ENCODE results near the gene PID1. TPM values are rescaled to one million over a fixed set of nuclear protein-coding genes. Genes with fewer than 3 reads are reported as not detected.

The PID1 gene
- total and polyA plus RNA-seq, 2 donors (not counting 1 experiment from before 2014, with no cell fraction given) = 0.10 TPM; not detected in 1

- Histone ChIP-seq H3K4me3 (ENCODE audit: control extremely low read depth in 1 of 5, extremely low read depth in 1 of 5, insufficient read depth in 1 of 5, low read depth in 2 of 5, low read length in 4 of 5) (no peak overlapping the region), H3K4me1 (ENCODE audit: control insufficient read depth in 2 of 2, insufficient read depth in 2 of 2, low read length in 2 of 2) (no peaks in the 10 kb centered on the region), H3K36me3 (replicated peaks in 1 of 2; ENCODE audit: control extremely low read depth in 1 of 2, control insufficient read depth in 1 of 2, extremely low read depth in 1 of 2, insufficient read depth in 2 of 2, low read length in 1 of 2) (no peaks in the 10 kb centered on the region), H3K9me3 (ENCODE audit: control extremely low read depth in 1 of 3, control insufficient read depth in 2 of 3, insufficient read depth in 1 of 3, low read length in 2 of 3) (peaks cover 0 to 3% (median 0%) of the 10 kb centered on the region in 3 donors), H3K27ac (ENCODE audit: low read length in 2 of 2) (no peak overlapping the region), H3K27me3 (replicated peaks in 1 of 4; ENCODE audit: control extremely low read depth in 1 of 4, control insufficient read depth in 3 of 4, insufficient read depth in 4 of 4, low read length in 3 of 4) (no peaks in the 10 kb centered on the region), H2AFZ (ENCODE audit: insufficient read depth, low read depth, low read length, poor library complexity, severe bottlenecking) (no peak overlapping the region), H3K79me2 (ENCODE audit: control insufficient read depth, insufficient read depth, low read length) (no peaks in the 10 kb centered on the region), H3K9ac (ENCODE audit: low read length) (no peak overlapping the region), H3K4me2 (replicated peaks; ENCODE audit: low read depth, low read length, poor library complexity, severe bottlenecking) (no peak overlapping the region), H4K20me1 (ENCODE audit: control insufficient read depth, insufficient read depth, low read length, poor library complexity, severe bottlenecking) (no peaks in the 10 kb centered on the region)
- no peaks in the 10 kb centered on the region for H3K4me1 Mint-ChIP-seq
- no CpG with 5 or more reads among the region's 2 CpGs for WGBS (ENCODE audit: insufficient coverage)
- TF ChIP-seq EZH2 (IDR thresholded peaks at IDR 0.05; ENCODE audit: borderline replicate concordance, insufficient read depth, low read depth, low read length, poor library complexity, severe bottlenecking) (no peak), CTCF (IDR thresholded peaks at IDR 0.05) (no peak)
- H3K27me3 Mint-ChIP-seq = no peaks in the 10 kb centered on the region
- H3K4me3 Mint-ChIP-seq = no peak overlapping the region
- POLR2A ChIA-PET = no interaction called here
- CTCF ChIA-PET = no interaction called here
- H3K9me3 Mint-ChIP-seq (ENCODE audit: insufficient read depth) = no peaks in the 10 kb centered on the region
- H3K27ac Mint-ChIP-seq = no peak overlapping the region
- intact Hi-C loops (cut with micrococcal nuclease) = no loop called here
- ATAC-seq (ENCODE audit: low read depth) (no peak), DNase-seq (no peak)
Observed at GRCh38 chr2:229042349-229042748, 228.7 kb downstream of the PID1 start.

GRCh38 chr2:229041691-229042090, 229.4 kb downstream of the PID1 start:
- H3K9me3 ChIP-seq (ENCODE audit: control extremely low read depth in 1 of 3, control insufficient read depth in 2 of 3, insufficient read depth in 1 of 3, low read length in 2 of 3) = peaks cover 0 to 3% (median 0%) of the 10 kb centered on the region in 3 donors
- no CpG with 5 or more reads among the region's 2 CpGs for WGBS (ENCODE audit: insufficient coverage)
- no peak overlapping the region for H3K4me3 Mint-ChIP-seq

More at GRCh38 chr2:229041691-229042090, 229.4 kb downstream of the PID1 start:
- CTCF ChIA-PET = no interaction called here
- H3K4me3 ChIP-seq (ENCODE audit: control extremely low read depth in 1 of 5, extremely low read depth in 1 of 5, insufficient read depth in 1 of 5, low read depth in 2 of 5, low read length in 4 of 5) = no peak overlapping the region
- intact Hi-C loops (cut with micrococcal nuclease) = no loop called here
- H3K9ac ChIP-seq (ENCODE audit: low read length) = no peak overlapping the region
- no peaks in the 10 kb centered on the region for H3K27me3 ChIP-seq (replicated peaks in 1 of 4; ENCODE audit: control extremely low read depth in 1 of 4, control insufficient read depth in 3 of 4, insufficient read depth in 4 of 4, low read length in 3 of 4)
- H3K27ac Mint-ChIP-seq = no peak overlapping the region
- H3K4me2 ChIP-seq (replicated peaks; ENCODE audit: low read depth, low read length, poor library complexity, severe bottlenecking) = no peak overlapping the region
- TF ChIP-seq EZH2 (IDR thresholded peaks at IDR 0.05; ENCODE audit: borderline replicate concordance, insufficient read depth, low read depth, low read length, poor library complexity, severe bottlenecking) = no peak
- no peak for TF ChIP-seq CTCF (IDR thresholded peaks at IDR 0.05)
- H2AFZ ChIP-seq (ENCODE audit: insufficient read depth, low read depth, low read length, poor library complexity, severe bottlenecking) = no peak overlapping the region
- no peaks in the 10 kb centered on the region for H3K4me1 Mint-ChIP-seq
- ATAC-seq (ENCODE audit: low read depth) (no peak), DNase-seq (no peak)
- no peaks in the 10 kb centered on the region for H3K27me3 Mint-ChIP-seq
- no peaks in the 10 kb centered on the region for H3K9me3 Mint-ChIP-seq (ENCODE audit: insufficient read depth)
- H3K36me3 ChIP-seq (replicated peaks in 1 of 2; ENCODE audit: control extremely low read depth in 1 of 2, control insufficient read depth in 1 of 2, extremely low read depth in 1 of 2, insufficient read depth in 2 of 2, low read length in 1 of 2) = no peaks in the 10 kb centered on the region
- no peaks in the 10 kb centered on the region for H4K20me1 ChIP-seq (ENCODE audit: control insufficient read depth, insufficient read depth, low read length, poor library complexity, severe bottlenecking)
- no peak overlapping the region for H3K27ac ChIP-seq (ENCODE audit: low read length in 2 of 2)
- no peaks in the 10 kb centered on the region for H3K79me2 ChIP-seq (ENCODE audit: control insufficient read depth, insufficient read depth, low read length)
- H3K4me1 ChIP-seq (ENCODE audit: control insufficient read depth in 2 of 2, insufficient read depth in 2 of 2, low read length in 2 of 2) = no peaks in the 10 kb centered on the region
- POLR2A ChIA-PET = no interaction called here
